Testis (tissue), 3 donors: ENCODE results near the gene PRKG1. TPM values are rescaled to one million over a fixed set of nuclear protein-coding genes. Genes with fewer than 3 reads are reported as not detected.

Experiments used
- DNase-seq: peaks from one replicate; pipeline ENCODE4 v3.0.0-alpha.2; 2019
- H3K27ac ChIP-seq, 2 donors: fragments of 200-600 bp; sonication (generic); one replicate each; pipeline ENCODE4 v1.5.1; 2019
- H3K27me3 ChIP-seq: fragments of 200-600 bp; sonication (generic); one replicate; pipeline ENCODE4 v1.5.1; 2019
- H3K36me3 ChIP-seq: fragments of 200-600 bp; sonication (generic); one replicate; pipeline ENCODE4 v1.5.1; 2017; ENCODE audit warnings: low read depth; ENCODE audit errors: missing control alignments
- H3K4me1 ChIP-seq: fragments of 200-600 bp; sonication (generic); one replicate; pipeline ENCODE4 v1.5.1; 2019
- H3K4me3 ChIP-seq, 2 donors: fragments of 200-600 bp; sonication (generic); one replicate each; pipeline ENCODE4 v1.5.1; 2017 to 2019
- H3K9me3 ChIP-seq: fragments of 200-600 bp; sonication (generic); one replicate; pipeline ENCODE4 v1.5.1; 2017
- CTCF ChIP-seq, 3 experiments: fragments of 450-650 bp in 2 of 3; fragments of 200-600 bp in 1 of 3; sonication (generic) in 1 of 3; IDR thresholded peaks; one replicate each; pipeline ENCODE4 v1.5.1; 2016 to 2019; ENCODE audit warnings: antibody characterized with exemption in 3 of 3, mild to moderate bottlenecking in 2 of 3, moderate library complexity in 1 of 3
- POLR2A ChIP-seq: fragments of 450-650 bp; IDR thresholded peaks from one replicate; pipeline ENCODE4 v1.6.1; 2017; ENCODE audit warnings: antibody characterized with exemption, mild to moderate bottlenecking, moderate library complexity
- WGBS, 2 donors: methylation state at CpG; one replicate each; pipeline ENCODE4 v1.1.5; 2018; 5-methylcytosine and 5-hydroxymethylcytosine counted together
- intact Hi-C: fragments of 100-400 bp; cut with DNase I; formaldehyde crosslinking; loops from one replicate; pipeline ENCODE4 v1.15.1; 2023; ENCODE audit warnings: low total_unique reads
- polyA plus RNA-seq: library from polyadenylated mRNA; stranded (reverse); fragments of 350-450 nt; fragmentation: Illumina TruSeq; extraction: RNeasy Lipid Tissue Mini Kit (QIAGEN cat#74804); gene quantifications from one replicate; pipeline ENCODE4 v1.2.3, GENCODE V29; 2014; ENCODE audit warnings: low read depth, low replicate concordance; ENCODE audit not compliant: insufficient read depth
- total RNA-seq, 2 donors: library from RNA; depleted of rRNA; stranded (reverse); fragments of >200 nt; gene quantifications; one replicate each; pipeline ENCODE4 v1.2.3, GENCODE V29; 2016

PRKG1 gene
- total and polyA plus RNA-seq, 3 donors from 2014 or later = 6.3 to 15.3 (median 12.5) TPM

GRCh38 chr10:51724038-51724437 lies 649.8 kb downstream of the PRKG1 start:
- TF ChIP-seq POLR2A (no peak), CTCF (IDR thresholded peaks at IDR 0.05) (no peak)
- Histone ChIP-seq H3K27ac (no peak overlapping the region), H3K4me3 (no peak overlapping the region), H3K9me3 (no peaks in the 10 kb centered on the region), H3K27me3 (no peaks in the 10 kb centered on the region), H3K36me3 (no peaks in the 10 kb centered on the region), H3K4me1 (no peaks in the 10 kb centered on the region)
- WGBS, 2 donors = 63 to 76% methylated on average over 1 of the region's 1 CpG
- intact Hi-C loops = no loop called here
- no peak for DNase-seq

GRCh38 chr10:51729822-51730555 lies 655.7 kb downstream of the PRKG1 start:
- WGBS, 2 donors = 82 to 87% methylated on average over 7 of the region's 7 CpGs
- no peak overlapping the region for H3K27ac ChIP-seq
- no peaks in the 10 kb centered on the region for H3K27me3 ChIP-seq
- H3K4me3 ChIP-seq = no peak overlapping the region
- H3K36me3 ChIP-seq = no peaks in the 10 kb centered on the region
- intact Hi-C loops = no loop called here
- H3K9me3 ChIP-seq = no peaks in the 10 kb centered on the region
- no peak for DNase-seq
- H3K4me1 ChIP-seq = no peaks in the 10 kb centered on the region
- TF ChIP-seq POLR2A = no peak
- TF ChIP-seq CTCF (IDR thresholded peaks at IDR 0.05) = no peak

- no peaks in the 10 kb centered on the region for H3K4me1 ChIP-seq
- 70 to 85% methylated on average over 1 of the region's 1 CpG for WGBS, 2 donors
- no peaks in the 10 kb centered on the region for H3K36me3 ChIP-seq
- no peaks in the 10 kb centered on the region for H3K27me3 ChIP-seq
- H3K4me3 ChIP-seq = no peak overlapping the region
- TF ChIP-seq CTCF (IDR thresholded peaks at IDR 0.05) = no peak
- TF ChIP-seq POLR2A = no peak
- H3K9me3 ChIP-seq = no peaks in the 10 kb centered on the region
- H3K27ac ChIP-seq = no peak overlapping the region
- intact Hi-C loops = no loop called here
- DNase-seq = no peak
Measured at GRCh38 chr10:51733057-51733456, 658.8 kb downstream of the PRKG1 start.

GRCh38 chr10:51743146-51743545 lies 668.9 kb downstream of the PRKG1 start:
- no peaks in the 10 kb centered on the region for H3K27me3 ChIP-seq
- intact Hi-C loops = no loop called here
- H3K9me3 ChIP-seq = no peaks in the 10 kb centered on the region
- no peaks in the 10 kb centered on the region for H3K4me1 ChIP-seq
- TF ChIP-seq CTCF (IDR thresholded peaks at IDR 0.05) = no peak
- H3K27ac ChIP-seq = no peak overlapping the region
- WGBS, 2 donors = 43 to 53% methylated on average over 6 of the region's 6 CpGs
- DNase-seq = no peak
- no peak overlapping the region for H3K4me3 ChIP-seq
- H3K36me3 ChIP-seq = no peaks in the 10 kb centered on the region
